Measurements from ENCODE around the gene MSI2.

DNA sequence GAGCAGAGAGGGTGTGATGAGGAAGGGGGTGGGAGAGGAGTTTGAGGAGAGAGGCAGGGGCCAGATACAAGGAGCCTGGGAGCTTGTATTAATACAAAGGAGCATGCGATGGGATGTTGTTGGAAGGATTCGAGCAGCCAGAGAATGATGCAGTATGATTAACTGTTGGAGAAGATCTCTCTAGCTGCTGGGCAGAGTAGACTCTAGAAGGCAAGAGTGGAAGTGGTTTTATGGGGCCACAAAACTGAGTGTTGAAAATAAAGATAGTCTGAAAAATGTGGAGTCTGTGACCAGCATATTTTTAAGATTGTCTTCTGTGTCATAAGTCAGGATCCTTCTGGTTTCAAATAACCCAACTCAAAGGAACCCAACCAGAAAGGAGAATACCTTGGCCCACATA, 98.3 kb downstream of the MSI2 start:
- no peak for TF ChIP-seq ZNF431 (CRISPR knock-in tag; IDR thresholded peaks at IDR 0.05)
- TF ChIP-seq, protein P1, sequence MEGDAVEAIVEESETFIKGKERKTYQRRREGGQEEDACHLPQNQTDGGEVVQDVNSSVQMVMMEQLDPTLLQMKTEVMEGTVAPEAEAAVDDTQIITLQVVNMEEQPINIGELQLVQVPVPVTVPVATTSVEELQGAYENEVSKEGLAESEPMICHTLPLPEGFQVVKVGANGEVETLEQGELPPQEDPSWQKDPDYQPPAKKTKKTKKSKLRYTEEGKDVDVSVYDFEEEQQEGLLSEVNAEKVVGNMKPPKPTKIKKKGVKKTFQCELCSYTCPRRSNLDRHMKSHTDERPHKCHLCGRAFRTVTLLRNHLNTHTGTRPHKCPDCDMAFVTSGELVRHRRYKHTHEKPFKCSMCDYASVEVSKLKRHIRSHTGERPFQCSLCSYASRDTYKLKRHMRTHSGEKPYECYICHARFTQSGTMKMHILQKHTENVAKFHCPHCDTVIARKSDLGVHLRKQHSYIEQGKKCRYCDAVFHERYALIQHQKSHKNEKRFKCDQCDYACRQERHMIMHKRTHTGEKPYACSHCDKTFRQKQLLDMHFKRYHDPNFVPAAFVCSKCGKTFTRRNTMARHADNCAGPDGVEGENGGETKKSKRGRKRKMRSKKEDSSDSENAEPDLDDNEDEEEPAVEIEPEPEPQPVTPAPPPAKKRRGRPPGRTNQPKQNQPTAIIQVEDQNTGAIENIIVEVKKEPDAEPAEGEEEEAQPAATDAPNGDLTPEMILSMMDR (IDR thresholded peaks at IDR 0.05 in 2 of 3, conservative IDR thresholded peaks at IDR 0.05 in 1 of 3; ENCODE audit: insufficient read depth in 2 of 3, low read depth in 1 of 3, low read length in 3 of 3) = no peak
- TF ChIP-seq, protein P2, sequence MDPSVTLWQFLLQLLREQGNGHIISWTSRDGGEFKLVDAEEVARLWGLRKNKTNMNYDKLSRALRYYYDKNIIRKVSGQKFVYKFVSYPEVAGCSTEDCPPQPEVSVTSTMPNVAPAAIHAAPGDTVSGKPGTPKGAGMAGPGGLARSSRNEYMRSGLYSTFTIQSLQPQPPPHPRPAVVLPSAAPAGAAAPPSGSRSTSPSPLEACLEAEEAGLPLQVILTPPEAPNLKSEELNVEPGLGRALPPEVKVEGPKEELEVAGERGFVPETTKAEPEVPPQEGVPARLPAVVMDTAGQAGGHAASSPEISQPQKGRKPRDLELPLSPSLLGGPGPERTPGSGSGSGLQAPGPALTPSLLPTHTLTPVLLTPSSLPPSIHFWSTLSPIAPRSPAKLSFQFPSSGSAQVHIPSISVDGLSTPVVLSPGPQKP (CRISPR knock-in tag; IDR thresholded peaks at IDR 0.05) = no peak
- TF ChIP-seq ZNF274 (IDR thresholded peaks at IDR 0.05; ENCODE audit: borderline replicate concordance, low read depth, low read length) = no peak

Measured in K562 (cell line).